Vagina (tissue), 2 donors: ENCODE results near the gene FAM162A. TPM values are rescaled to one million over a fixed set of nuclear protein-coding genes. Genes with fewer than 3 reads are reported as not detected.
"Not testable (repeated sequence)": the region's sequence is repeated elsewhere in the genome, so short reads cannot be mapped to it uniquely, and the experiment has no call there.

ENCODE experiments used
- DNase-seq, 2 donors: peaks; one replicate each; pipeline ENCODE4 v3.0.0-alpha.2; 2017; ENCODE audit errors: extremely low spot score in 2 of 2
- H3K27ac ChIP-seq: fragments of 200-600 bp; sonication (generic); one replicate; pipeline ENCODE4 v1.5.1; 2019
- H3K27me3 ChIP-seq: fragments of 200-600 bp; sonication (generic); one replicate; pipeline ENCODE4 v1.5.1; 2019
- H3K36me3 ChIP-seq, 2 donors: fragments of 200-600 bp; sonication (generic); one replicate each; pipeline ENCODE4 v1.5.1; 2017 to 2019
- H3K4me1 ChIP-seq: fragments of 200-600 bp; sonication (generic); one replicate; pipeline ENCODE4 v1.5.1; 2019
- H3K4me3 ChIP-seq, 2 donors: fragments of 200-600 bp; sonication (generic); 1 replicate in 1 of 2; 2 replicates in 1 of 2; pipeline ENCODE4 v1.5.1; 2016 to 2019
- H3K9me3 ChIP-seq: fragments of 200-600 bp; sonication (generic); one replicate; pipeline ENCODE4 v1.5.1; 2019
- CTCF ChIP-seq, 3 experiments: fragments of 450-650 bp in 2 of 3; fragments of 200-600 bp in 1 of 3; sonication (generic) in 1 of 3; IDR thresholded peaks; one replicate each; pipeline ENCODE4 v1.5.1; 2017 to 2019; ENCODE audit warnings: antibody characterized with exemption in 3 of 3, mild to moderate bottlenecking in 2 of 3, moderate library complexity in 2 of 3
- POLR2A ChIP-seq, 2 donors: fragments of 450-650 bp; IDR thresholded peaks; one replicate each; pipeline ENCODE4 v1.6.1; 2017; ENCODE audit warnings: antibody characterized with exemption in 2 of 2, mild to moderate bottlenecking in 2 of 2, moderate library complexity in 2 of 2
- POLR2AphosphoS5 ChIP-seq, 2 donors: sonication (generic); formaldehyde crosslinking; IDR thresholded peaks; one replicate each; pipeline ENCODE4 v1.9.0; 2017; ENCODE audit warnings: antibody characterized with exemption in 2 of 2, mild to moderate bottlenecking in 2 of 2, low read depth in 1 of 2; ENCODE audit not compliant: insufficient read depth in 1 of 2
- intact Hi-C: fragments of 100-400 bp; cut with DNase I; formaldehyde crosslinking; loops from one replicate; pipeline ENCODE4 v1.15.1; 2023
- total RNA-seq: library from RNA; depleted of rRNA; stranded (reverse); fragments of >200 nt; gene quantifications from one replicate; pipeline ENCODE4 v1.2.3, GENCODE V29; 2016

Gene FAM162A
- total RNA-seq, 1 donor from 2014 or later, result 29.7 TPM

- Histone ChIP-seq H3K36me3 (peaks cover 0 to 39% of the 10 kb centered on the region in 2 donors), H3K27ac (no peak overlapping the region)
These were observed 19.5 kb upstream of the FAM162A start for GRCh38 chr3:122364490-122364889.

GRCh38 chr3:122365073-122365472 lies 18.9 kb upstream of the FAM162A start:
- H3K4me1 ChIP-seq, result no peaks in the 10 kb centered on the region
- no peak overlapping the region for H3K27ac ChIP-seq
- no peak overlapping the region for H3K4me3 ChIP-seq
- H3K27me3 ChIP-seq, result no peaks in the 10 kb centered on the region
- H3K36me3 ChIP-seq, result peaks cover 0 to 43% of the 10 kb centered on the region in 2 donors
- TF ChIP-seq POLR2AphosphoS5 (IDR thresholded peaks at IDR 0.05; ENCODE audit: insufficient read depth in 1 of 2, low read depth in 1 of 2) (no peak), CTCF (IDR thresholded peaks at IDR 0.05) (no peak), POLR2A (IDR thresholded peaks at IDR 0.05) (no peak)
- no peak for DNase-seq
- no peaks in the 10 kb centered on the region for H3K9me3 ChIP-seq
- intact Hi-C loops, result no loop called here

More at GRCh38 chr3:122364490-122364889, 19.5 kb upstream of the FAM162A start:
- H3K4me3 ChIP-seq, result no peak overlapping the region
- no peaks in the 10 kb centered on the region for H3K4me1 ChIP-seq
- no peak for DNase-seq
- H3K9me3 ChIP-seq, result no peaks in the 10 kb centered on the region
- H3K27me3 ChIP-seq, result no peaks in the 10 kb centered on the region
- TF ChIP-seq POLR2AphosphoS5 (IDR thresholded peaks at IDR 0.05; ENCODE audit: insufficient read depth in 1 of 2, low read depth in 1 of 2) (no peak), CTCF (IDR thresholded peaks at IDR 0.05) (no peak), POLR2A (IDR thresholded peaks at IDR 0.05) (no peak)
- intact Hi-C loops, result no loop called here

DNA sequence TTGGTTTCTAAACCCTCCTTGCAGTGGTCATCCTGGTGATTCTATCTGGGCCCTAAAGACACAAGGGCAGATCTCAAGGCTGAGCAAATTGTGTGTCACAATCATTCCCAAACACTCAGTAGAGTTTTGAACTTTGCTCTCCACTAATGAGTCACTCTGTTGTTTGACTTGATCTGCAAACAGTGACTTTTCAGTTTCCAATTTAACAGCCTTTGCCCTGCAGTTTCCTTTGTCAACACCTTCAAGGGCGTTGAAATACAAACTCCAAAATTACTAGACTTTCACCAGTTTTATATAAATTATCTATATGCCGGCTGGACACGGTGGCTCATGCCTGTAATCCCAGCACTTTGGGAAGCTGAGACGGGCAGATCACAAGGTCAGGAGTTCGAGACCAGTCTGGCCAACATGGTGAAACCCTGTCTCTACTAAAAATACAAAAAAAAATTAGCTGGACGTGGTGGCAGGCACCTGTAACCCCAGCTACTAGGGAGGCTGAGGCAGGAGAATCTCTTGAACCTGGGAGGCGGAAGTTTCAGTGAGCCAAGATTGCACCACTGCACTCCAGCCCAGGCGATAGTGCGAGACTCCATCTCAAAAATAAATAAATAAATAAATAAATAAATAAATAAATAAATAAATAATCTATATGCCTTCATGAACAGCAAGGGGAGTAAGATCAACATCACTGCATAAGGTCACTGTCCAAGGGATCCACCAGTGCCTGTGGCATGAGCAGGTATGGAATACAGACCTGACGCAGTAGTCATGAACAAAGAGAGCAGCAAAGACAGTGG lies 18.2 kb upstream of the FAM162A start:
- peaks cover 0 to 43% of the 10 kb centered on the region in 2 donors for H3K36me3 ChIP-seq
- H3K4me1 ChIP-seq, DNase-seq, H3K4me3 ChIP-seq, H3K27ac ChIP-seq, H3K27me3 ChIP-seq, H3K9me3 ChIP-seq, intact Hi-C loops: not testable (repeated sequence)

DNA sequence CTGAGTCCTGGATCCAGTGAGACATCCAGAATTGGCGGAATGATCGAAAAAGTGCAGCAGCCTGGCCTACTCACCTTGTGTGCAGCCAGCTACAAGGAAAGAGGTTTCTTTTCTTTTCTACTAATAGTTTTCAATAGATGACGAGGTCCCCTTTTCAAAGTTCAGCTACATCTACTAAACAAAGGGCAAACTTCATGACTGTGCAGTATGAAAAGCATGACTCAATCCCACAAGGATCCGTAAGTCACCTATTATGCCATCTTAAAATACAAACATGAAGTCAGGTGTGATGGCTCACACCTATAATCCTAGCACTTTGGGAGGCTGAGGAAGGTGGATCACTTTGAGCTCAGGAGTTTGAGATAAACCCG lies 17.6 kb upstream of the FAM162A start:
- TF ChIP-seq POLR2AphosphoS5 (IDR thresholded peaks at IDR 0.05; ENCODE audit: insufficient read depth in 1 of 2, low read depth in 1 of 2) (peak in 1 of 2 donors; percentile 15), CTCF (IDR thresholded peaks at IDR 0.05) (no peak)

DNA sequence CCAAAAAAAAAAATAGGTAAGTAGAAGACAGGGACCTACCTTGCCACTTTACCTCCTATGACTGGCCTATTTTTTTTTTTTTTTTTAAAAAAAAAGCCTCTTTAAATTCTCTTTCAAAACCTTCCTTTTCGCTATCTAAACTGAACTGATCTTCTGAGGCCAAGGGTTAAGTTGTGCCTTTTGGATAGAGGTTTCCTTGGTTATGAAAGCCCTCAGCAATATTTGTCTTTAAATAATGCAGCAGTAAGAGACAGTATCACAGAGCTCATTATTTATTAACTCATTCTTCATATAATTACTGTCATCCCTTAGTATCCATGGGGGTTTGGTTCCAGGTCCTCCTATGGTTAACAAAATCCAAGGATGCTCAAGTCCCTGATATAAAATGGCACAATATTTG lies 9.9 kb upstream of the FAM162A start:
- TF ChIP-seq POLR2A (IDR thresholded peaks at IDR 0.05) (no peak), CTCF (IDR thresholded peaks at IDR 0.05) (no peak), POLR2AphosphoS5 (IDR thresholded peaks at IDR 0.05; ENCODE audit: insufficient read depth in 1 of 2, low read depth in 1 of 2) (no peak)
- DNase-seq, result no peak
- H3K36me3 ChIP-seq, result peaks cover 0 to 9% of the 10 kb centered on the region in 2 donors
- H3K4me3 ChIP-seq, result no peak overlapping the region
- no peaks in the 10 kb centered on the region for H3K27me3 ChIP-seq
- intact Hi-C loops, result no loop called here
- H3K27ac ChIP-seq, result no peak overlapping the region
- H3K4me1 ChIP-seq, result no peaks in the 10 kb centered on the region
- no peaks in the 10 kb centered on the region for H3K9me3 ChIP-seq

More for the DNA sequence above, 17.6 kb upstream of the FAM162A start:
- Histone ChIP-seq H3K4me1 (no peaks in the 10 kb centered on the region), H3K27ac (no peak overlapping the region), H3K9me3 (no peaks in the 10 kb centered on the region), H3K27me3 (no peaks in the 10 kb centered on the region), H3K4me3 (no peak overlapping the region), H3K36me3 (peaks cover 0 to 46% of the 10 kb centered on the region in 2 donors)
- intact Hi-C loops, result no loop called here
- no peak for DNase-seq
